ENCODE measurements around the gene DCUN1D1. TPM values are rescaled to one million over a fixed set of nuclear protein-coding genes. Genes with fewer than 3 reads are reported as not detected.
A peak's percentile ranks its signal among the peaks of the same experiment; 100 is the strongest.

DCUN1D1 gene
- total RNA-seq, 2 experiments from 2014 or later, result 12.7 to 43.9 TPM

GRCh38 chr3:182909318-182910040, 70.9 kb downstream of the DCUN1D1 start:
- ChIA-PET CTCF (ENCODE audit: unreplicated experiment) (interaction anchor here (0.8 to 1.3 kb wide), 2 partner anchors 137 to 196 kb away, joined by 3 to 4 read pairs; no protein-coding TSS in a partner anchor), POLR2A (interaction anchor here (0.6 to 1.8 kb wide), 11 partner anchors 12 to 471 kb away, joined by 3 to 7 read pairs (median 4); no protein-coding TSS in a partner anchor)
- no TSS peak for BruUV-seq (replicated peaks)
- H2AFZ ChIP-seq (ENCODE audit: low read length), result no peak overlapping the region
- no peak overlapping the region for H3K4me3 ChIP-seq (ENCODE audit: low read depth, low read length, poor library complexity, severe bottlenecking)
- peaks cover 23% of the 10 kb centered on the region for H3K36me3 ChIP-seq (ENCODE audit: insufficient read depth, low read length)
- intact Hi-C loops (cut with micrococcal nuclease; ENCODE audit: unreplicated experiment), result loop anchor here (2.0 to 5.0 kb wide), 5 partner anchors 69 to 473 kb away; partner anchors contain the start of genes LAMP3 and MCCC1
- DNase-seq (ENCODE audit: low spot score), result peak; percentile 41
- no peaks in the 10 kb centered on the region for H3K9me3 ChIP-seq (ENCODE audit: low read length)
- H3K79me2 ChIP-seq (ENCODE audit: insufficient read depth, low read depth, low read length), result no peaks in the 10 kb centered on the region
- H3K4me2 ChIP-seq (ENCODE audit: low read length), result no peak overlapping the region
- peaks cover 53% of the 10 kb centered on the region for H3K4me1 ChIP-seq (ENCODE audit: insufficient read depth, low read length, poor library complexity, severe bottlenecking)
- H3K27ac ChIP-seq (ENCODE audit: low read depth, low read length, poor library complexity, severe bottlenecking), result no peak overlapping the region
- H4K20me1 ChIP-seq (ENCODE audit: insufficient read depth, low read length), result no peaks in the 10 kb centered on the region
- TF ChIP-seq CTCF (conservative IDR thresholded peaks at IDR 0.05; ENCODE audit: low read length), result peak; percentile 92
- TF ChIP-seq EZH2phosphoT487 (IDR thresholded peaks at IDR 0.05; ENCODE audit: borderline replicate concordance, low read depth, low read length), result no peak
- no peaks in the 10 kb centered on the region for H3K9me2 ChIP-seq (ENCODE audit: insufficient read depth, low read length)

DNA sequence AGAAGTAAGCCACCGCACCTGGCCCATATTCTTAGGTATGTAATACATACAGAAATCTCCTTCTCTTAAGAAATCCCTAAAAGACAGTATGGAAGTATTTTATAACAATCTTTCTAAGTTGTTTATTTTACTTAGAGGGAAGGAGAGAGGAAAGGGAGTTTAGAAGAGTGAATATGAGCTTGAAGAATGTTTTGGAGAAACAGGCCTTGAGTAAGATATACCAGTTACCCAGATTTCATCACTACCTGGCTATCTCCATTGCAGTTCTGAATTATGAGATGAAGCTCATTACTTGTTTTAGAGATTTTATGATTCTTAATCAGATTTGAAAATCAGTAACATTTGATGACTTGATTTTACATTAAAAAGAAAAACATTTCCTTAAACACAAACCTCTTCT, 71.9 kb downstream of the DCUN1D1 start:
- DNase-seq (ENCODE audit: low spot score), result no peak
- H3K4me3 ChIP-seq (ENCODE audit: low read depth, low read length, poor library complexity, severe bottlenecking), result no peak overlapping the region
- no TSS peak for BruUV-seq (replicated peaks)
- no peak overlapping the region for H3K4me2 ChIP-seq (ENCODE audit: low read length)
- no peaks in the 10 kb centered on the region for H3K9me3 ChIP-seq (ENCODE audit: low read length)
- ChIA-PET POLR2A (interaction anchor here (0.6 to 1.4 kb wide), 7 partner anchors 9 to 407 kb away, joined by 3 to 6 read pairs (median 4); no protein-coding TSS in a partner anchor), CTCF (ENCODE audit: unreplicated experiment) (no interaction called here)
- no peaks in the 10 kb centered on the region for H4K20me1 ChIP-seq (ENCODE audit: insufficient read depth, low read length)
- TF ChIP-seq CTCF (conservative IDR thresholded peaks at IDR 0.05; ENCODE audit: low read length) (no peak), EZH2phosphoT487 (IDR thresholded peaks at IDR 0.05; ENCODE audit: borderline replicate concordance, low read depth, low read length) (no peak)
- H3K4me1 ChIP-seq (ENCODE audit: insufficient read depth, low read length, poor library complexity, severe bottlenecking), result peaks cover 43% of the 10 kb centered on the region
- H2AFZ ChIP-seq (ENCODE audit: low read length), result no peak overlapping the region
- H3K79me2 ChIP-seq (ENCODE audit: insufficient read depth, low read depth, low read length), result no peaks in the 10 kb centered on the region
- intact Hi-C loops (cut with micrococcal nuclease; ENCODE audit: unreplicated experiment), result loop anchor here (2.0 kb wide), 1 partner anchor 70 kb away; no protein-coding TSS in a partner anchor
- no peak overlapping the region for H3K27ac ChIP-seq (ENCODE audit: low read depth, low read length, poor library complexity, severe bottlenecking)
- H3K9me2 ChIP-seq (ENCODE audit: insufficient read depth, low read length), result no peaks in the 10 kb centered on the region
- peaks cover 28% of the 10 kb centered on the region for H3K36me3 ChIP-seq (ENCODE audit: insufficient read depth, low read length)

DNA sequence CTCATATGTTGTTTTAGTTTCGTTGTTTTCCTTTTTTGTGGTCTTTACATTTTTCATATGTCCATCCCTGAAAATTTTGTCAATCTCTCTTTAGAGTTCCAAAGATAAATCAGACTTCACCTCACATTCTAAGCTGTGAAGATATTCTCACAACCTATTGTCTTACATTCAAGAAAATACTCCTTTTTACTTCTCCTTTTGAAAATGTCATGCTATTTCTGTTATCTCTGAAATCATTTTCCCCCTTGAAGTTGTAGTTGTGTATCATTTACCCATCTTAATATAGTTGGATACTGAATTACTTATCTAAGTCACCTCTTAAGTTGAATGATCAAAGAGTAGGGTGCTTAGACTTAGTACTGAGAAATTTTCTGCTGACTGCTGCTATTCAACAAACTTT, 74.3 kb downstream of the DCUN1D1 start:
- peak overlapping the region; percentile 49 for H3K4me2 ChIP-seq (ENCODE audit: low read length)
- DNase-seq (ENCODE audit: low spot score), result peak; percentile 43
- no peaks in the 10 kb centered on the region for H3K9me2 ChIP-seq (ENCODE audit: insufficient read depth, low read length)
- H3K27ac ChIP-seq (ENCODE audit: low read depth, low read length, poor library complexity, severe bottlenecking), result peak overlapping the region; percentile 77
- H3K4me1 ChIP-seq (ENCODE audit: insufficient read depth, low read length, poor library complexity, severe bottlenecking), result peaks cover 25% of the 10 kb centered on the region
- H2AFZ ChIP-seq (ENCODE audit: low read length), result no peak overlapping the region
- intact Hi-C loops (cut with micrococcal nuclease; ENCODE audit: unreplicated experiment), result no loop called here
- BruUV-seq (replicated peaks), result no TSS peak
- ChIA-PET POLR2A (interaction anchor here (0.6 kb wide), 3 partner anchors 11 to 1244 kb away, joined by 3 to 4 read pairs (median 4); no protein-coding TSS in a partner anchor), CTCF (ENCODE audit: unreplicated experiment) (no interaction called here)
- H3K79me2 ChIP-seq (ENCODE audit: insufficient read depth, low read depth, low read length), result no peaks in the 10 kb centered on the region
- peaks cover 37% of the 10 kb centered on the region for H3K36me3 ChIP-seq (ENCODE audit: insufficient read depth, low read length)
- TF ChIP-seq EZH2phosphoT487 (IDR thresholded peaks at IDR 0.05; ENCODE audit: borderline replicate concordance, low read depth, low read length), result no peak
- TF ChIP-seq CTCF (conservative IDR thresholded peaks at IDR 0.05; ENCODE audit: low read length), result no peak
- H4K20me1 ChIP-seq (ENCODE audit: insufficient read depth, low read length), result no peaks in the 10 kb centered on the region
- H3K4me3 ChIP-seq (ENCODE audit: low read depth, low read length, poor library complexity, severe bottlenecking), result peak overlapping the region; percentile 30
- no peaks in the 10 kb centered on the region for H3K9me3 ChIP-seq (ENCODE audit: low read length)
